Osteoblast (primary cell): ENCODE results near the gene DCXR. TPM values are rescaled to one million over a fixed set of nuclear protein-coding genes. Genes with fewer than 3 reads are reported as not detected.

Experiments used
- DNase-seq: peaks from one replicate; pipeline ENCODE4 v3.0.0; 2011; ENCODE audit warnings: low spot score, mixed read lengths; ENCODE audit not compliant: insufficient read length; ENCODE audit errors: missing footprints
- H2AFZ ChIP-seq: 2 replicates; pipeline ENCODE4 v1.6.0; 2011; ENCODE audit warnings: mild to moderate bottlenecking, low read length
- H3K27ac ChIP-seq: 2 replicates; pipeline ENCODE4 v1.5.1; 2011; ENCODE audit warnings: mild to moderate bottlenecking, low read depth, low read length, moderate library complexity
- H3K27me3 ChIP-seq: 2 replicates; pipeline ENCODE4 v1.6.0; 2012; ENCODE audit warnings: mild to moderate bottlenecking, control low read depth, inconsistent platforms, low read length, moderate library complexity; ENCODE audit not compliant: insufficient read depth
- H3K36me3 ChIP-seq: 2 replicates; pipeline ENCODE4 v1.5.1; 2011; ENCODE audit warnings: mild to moderate bottlenecking, low read length, control low read depth, moderate library complexity; ENCODE audit not compliant: insufficient read depth
- H3K4me1 ChIP-seq: 2 replicates; pipeline ENCODE4 v1.5.1; 2011; ENCODE audit warnings: mild to moderate bottlenecking, low read length, control low read depth, moderate library complexity; ENCODE audit not compliant: insufficient read depth
- H3K4me2 ChIP-seq: 2 replicates; pipeline ENCODE4 v1.6.0; 2011; ENCODE audit warnings: mild to moderate bottlenecking, low read length; ENCODE audit not compliant: insufficient read depth
- H3K4me3 ChIP-seq: fragments of 200-600 bp; sonication (generic); 3 replicates; pipeline ENCODE4 v1.5.1; 2012; ENCODE audit warnings: mild to moderate bottlenecking, low read length, inconsistent platforms; ENCODE audit not compliant: insufficient read depth
- H3K79me2 ChIP-seq: 2 replicates; pipeline ENCODE4 v1.6.0; 2012; ENCODE audit warnings: mild to moderate bottlenecking, low read length, control low read depth, inconsistent platforms; ENCODE audit not compliant: insufficient read depth
- H3K9me3 ChIP-seq: 2 replicates; pipeline ENCODE4 v1.5.1; 2011; ENCODE audit warnings: low read depth, low read length, control low read depth
- H4K20me1 ChIP-seq: 2 replicates; pipeline ENCODE4 v1.6.0; 2012; ENCODE audit warnings: mild to moderate bottlenecking, low read length, control low read depth; ENCODE audit not compliant: insufficient read depth
- CTCF ChIP-seq: IDR thresholded peaks from 2 replicates; pipeline ENCODE4 v1.5.1; 2011; ENCODE audit warnings: mild to moderate bottlenecking, low read depth, low read length, moderate library complexity; ENCODE audit errors: extremely low read depth
- total RNA-seq: library from RNA; depleted of rRNA; stranded (reverse); fragments of >200 nt; gene quantifications from 2 replicates; pipeline ENCODE4 v1.2.3, GENCODE V29; 2012

DCXR gene
- total RNA-seq, 1 donor: 31.8 TPM

- H3K9me3 ChIP-seq: no peaks in the 10 kb centered on the region
- H3K4me3 ChIP-seq: no peak overlapping the region
- H3K79me2 ChIP-seq: no peaks in the 10 kb centered on the region
- TF ChIP-seq CTCF: no peak
- DNase-seq: no peak
- H3K27me3 ChIP-seq: no peaks in the 10 kb centered on the region
- H3K36me3 ChIP-seq: peaks cover 34% of the 10 kb centered on the region
- H3K4me2 ChIP-seq: no peak overlapping the region
- no peak overlapping the region for H2AFZ ChIP-seq
- no peak overlapping the region for H3K27ac ChIP-seq
- no peaks in the 10 kb centered on the region for H4K20me1 ChIP-seq
- no peaks in the 10 kb centered on the region for H3K4me1 ChIP-seq
Observed at GRCh38 chr17:82079001-82079677, 41.6 kb upstream of the DCXR start.

- no peak for DNase-seq
- H3K79me2 ChIP-seq: no peaks in the 10 kb centered on the region
- no peak overlapping the region for H3K4me3 ChIP-seq
- H3K4me2 ChIP-seq: no peak overlapping the region
- no peaks in the 10 kb centered on the region for H4K20me1 ChIP-seq
- no peak for TF ChIP-seq CTCF
- no peaks in the 10 kb centered on the region for H3K4me1 ChIP-seq
- no peak overlapping the region for H3K27ac ChIP-seq
- peaks cover 32% of the 10 kb centered on the region for H3K36me3 ChIP-seq
- H3K27me3 ChIP-seq: no peaks in the 10 kb centered on the region
- H2AFZ ChIP-seq: no peak overlapping the region
- no peaks in the 10 kb centered on the region for H3K9me3 ChIP-seq
Observed at GRCh38 chr17:82078433-82078832, 40.9 kb upstream of the DCXR start.

GRCh38 chr17:82077617-82078358 is 40.3 kb upstream of the DCXR start:
- TF ChIP-seq CTCF: no peak

More at GRCh38 chr17:82077617-82078358, 40.3 kb upstream of the DCXR start:
- Histone ChIP-seq H3K27me3 (no peaks in the 10 kb centered on the region), H2AFZ (no peak overlapping the region), H3K36me3 (peaks cover 29% of the 10 kb centered on the region), H3K27ac (no peak overlapping the region), H3K4me2 (no peak overlapping the region), H4K20me1 (no peaks in the 10 kb centered on the region), H3K4me3 (no peak overlapping the region), H3K79me2 (no peaks in the 10 kb centered on the region), H3K9me3 (no peaks in the 10 kb centered on the region), H3K4me1 (no peaks in the 10 kb centered on the region)
- no peak for DNase-seq
